ENCODE results near the gene IL23R. TPM values are rescaled to one million over a fixed set of nuclear protein-coding genes. Genes with fewer than 3 reads are reported as not detected.

The IL23R gene
- total RNA-seq, 2 experiments from 2014 or later: 0.48 to 0.57 TPM

DNA sequence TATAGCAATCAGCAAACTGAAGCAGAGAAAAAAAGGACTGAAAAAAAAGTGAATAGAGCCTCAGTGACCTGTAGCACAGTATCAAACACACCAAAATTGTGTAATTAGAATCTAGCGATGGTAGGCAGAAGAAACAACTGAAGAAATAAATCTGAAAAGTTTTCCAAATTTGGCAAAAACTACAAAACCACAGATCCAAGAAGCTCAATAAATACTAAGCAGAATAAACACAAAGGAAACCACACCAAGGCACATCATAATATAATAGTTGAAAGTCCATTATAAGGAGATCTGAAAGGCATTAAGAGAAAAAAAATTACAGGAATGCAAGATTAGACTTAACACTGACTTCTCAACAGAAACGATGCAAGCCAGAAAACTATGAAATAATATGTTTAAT lies 134.3 kb downstream of the IL23R start:
- H3K27ac Mint-ChIP-seq: no peak overlapping the region

DNA sequence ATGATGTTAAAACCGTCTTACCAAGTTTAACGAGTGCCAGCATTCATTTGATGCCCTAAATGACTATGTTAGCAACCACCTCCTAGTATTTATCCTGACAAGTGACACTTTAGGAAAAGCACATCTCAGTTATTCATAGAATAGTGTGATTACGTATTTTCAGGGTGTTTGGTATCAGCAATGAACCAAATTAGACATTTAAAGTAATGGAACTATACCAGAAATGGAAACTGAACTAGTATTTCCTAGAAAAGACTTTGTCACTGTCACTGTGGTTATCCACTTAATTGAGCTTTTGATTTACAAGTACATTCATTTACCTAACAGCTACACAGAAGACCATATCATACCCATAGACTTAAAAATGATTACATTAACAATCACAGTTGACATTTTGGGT lies 137.8 kb downstream of the IL23R start:
- ChIA-PET CTCF (interaction anchor here (0.6 to 0.7 kb wide), 2 partner anchors 15 to 98 kb away, joined by 3 to 4 read pairs; no protein-coding TSS in a partner anchor), POLR2A (interaction anchor here (0.7 to 1.2 kb wide), 2 partner anchors 29 to 369 kb away, joined by 3 read pairs; no protein-coding TSS in a partner anchor)
- H3K4me1 Mint-ChIP-seq: peaks cover 59% of the 10 kb centered on the region
- DNase-seq: no peak
- peak overlapping the region; percentile 89 for H3K27ac Mint-ChIP-seq
- H3K27me3 Mint-ChIP-seq: no peaks in the 10 kb centered on the region
- H3K36me3 Mint-ChIP-seq (ENCODE audit: low read depth): peaks cover 3% of the 10 kb centered on the region
- no peaks in the 10 kb centered on the region for H3K9me3 Mint-ChIP-seq
- peak overlapping the region; percentile 28 for H3K4me3 Mint-ChIP-seq

More for the DNA sequence above, 134.3 kb downstream of the IL23R start:
- H3K36me3 Mint-ChIP-seq (ENCODE audit: low read depth): peaks cover 11% of the 10 kb centered on the region
- peaks cover 52% of the 10 kb centered on the region for H3K4me1 Mint-ChIP-seq
- no peak for DNase-seq
- H3K4me3 Mint-ChIP-seq: no peak overlapping the region
- ChIA-PET POLR2A (no interaction called here), CTCF (interaction anchor here (1.3 to 1.7 kb wide), 4 partner anchors 10 to 119 kb away, joined by 3 to 7 read pairs (median 4); no protein-coding TSS in a partner anchor)
- H3K9me3 Mint-ChIP-seq: peaks cover 5% of the 10 kb centered on the region
- H3K27me3 Mint-ChIP-seq: no peaks in the 10 kb centered on the region

DNA sequence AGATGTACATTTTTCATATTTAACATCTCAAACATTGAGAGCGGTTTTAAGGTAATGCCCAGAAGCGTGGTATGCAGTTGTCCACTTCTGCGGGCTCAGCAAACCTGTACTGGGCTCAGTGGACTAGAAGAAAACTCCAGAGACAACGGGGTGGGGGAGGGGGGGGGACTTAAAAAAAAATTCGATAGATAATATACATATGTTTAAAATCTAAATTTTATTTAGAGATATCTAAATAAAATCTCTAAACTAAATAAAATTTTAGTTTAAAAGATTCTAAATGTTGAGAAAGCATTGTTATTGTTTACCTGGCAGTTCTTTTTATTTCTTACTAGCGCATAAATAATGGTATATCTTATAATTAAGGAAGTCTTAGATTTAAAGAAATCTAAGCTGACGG lies 140.3 kb downstream of the IL23R start:
- Mint-ChIP-seq H3K9me3 (no peaks in the 10 kb centered on the region), H3K36me3 (ENCODE audit: low read depth) (peaks cover 14% of the 10 kb centered on the region), H3K27me3 (no peaks in the 10 kb centered on the region), H3K27ac (peak overlapping the region; percentile 96), H3K4me1 (peaks cover 68% of the 10 kb centered on the region), H3K4me3 (peak overlapping the region; percentile 83)
- CTCF ChIA-PET: interaction anchor here (0.9 to 1.4 kb wide), 2 partner anchors 28 to 30 kb away, joined by 3 read pairs; no protein-coding TSS in a partner anchor
- POLR2A ChIA-PET: interaction anchor here (0.9 kb wide), 1 partner anchor 27 kb away, joined by 5 read pairs; no protein-coding TSS in a partner anchor
- DNase-seq: no peak

DNA sequence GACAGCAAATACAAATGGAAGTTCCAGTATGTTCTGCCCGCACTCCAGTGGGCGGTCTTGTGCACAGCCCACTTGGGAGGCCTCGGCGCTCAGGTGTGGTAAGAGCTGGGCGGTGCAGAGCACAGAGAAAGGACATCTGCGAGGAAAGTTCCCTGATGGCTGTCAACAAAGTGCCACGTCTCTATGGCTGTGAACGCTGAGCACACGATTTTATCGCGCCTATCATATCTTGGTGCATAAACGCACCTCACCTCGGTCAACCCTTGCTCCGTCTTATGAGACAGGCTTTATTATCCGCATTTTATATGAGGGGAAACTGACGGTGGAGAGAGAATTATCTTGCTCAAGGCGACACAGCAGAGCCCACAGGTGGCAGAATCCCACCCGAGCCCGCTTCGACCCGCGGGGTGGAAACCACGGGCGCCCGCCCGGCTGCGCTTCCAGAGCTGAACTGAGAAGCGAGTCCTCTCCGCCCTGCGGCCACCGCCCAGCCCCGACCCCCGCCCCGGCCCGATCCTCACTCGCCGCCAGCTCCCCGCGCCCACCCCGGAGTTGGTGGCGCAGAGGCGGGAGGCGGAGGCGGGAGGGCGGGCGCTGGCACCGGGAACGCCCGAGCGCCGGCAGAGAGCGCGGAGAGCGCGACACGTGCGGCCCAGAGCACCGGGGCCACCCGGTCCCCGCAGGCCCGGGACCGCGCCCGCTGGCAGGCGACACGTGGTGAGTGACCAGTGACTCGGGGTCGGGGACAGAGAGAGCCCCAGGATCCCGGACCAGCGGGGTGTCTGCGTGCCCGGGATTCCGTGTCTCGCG lies 141.2 kb downstream of the IL23R start, which contains the start of gene IL12RB2:
Gene IL12RB2 (plus strand): TSS at position 623 of the 810 bp plus-strand sequence. CDS start 12,496 bp downstream, outside the sequence.
- H3K27me3 Mint-ChIP-seq: no peaks in the 10 kb centered on the region
- H3K4me3 Mint-ChIP-seq: peak within 1 kb of the TSS; percentile 97
- H3K9me3 Mint-ChIP-seq: peaks cover 2% of the 10 kb centered on the region
- peaks cover 74% of the 10 kb centered on the region for H3K4me1 Mint-ChIP-seq
- H3K36me3 Mint-ChIP-seq (ENCODE audit: low read depth): peaks cover 16% of the 10 kb centered on the region
- peak; percentile 67 for DNase-seq
- H3K27ac Mint-ChIP-seq: peak within 1 kb of the TSS; percentile 99
- ChIA-PET CTCF (interaction anchor here (0.9 to 1.4 kb wide), 3 partner anchors 11 to 29 kb away, joined by 3 to 6 read pairs (median 3); no protein-coding TSS in a partner anchor), POLR2A (interaction anchor here (0.7 to 0.9 kb wide), 2 partner anchors 26 to 33 kb away, joined by 3 to 5 read pairs; no protein-coding TSS in a partner anchor)

DNA sequence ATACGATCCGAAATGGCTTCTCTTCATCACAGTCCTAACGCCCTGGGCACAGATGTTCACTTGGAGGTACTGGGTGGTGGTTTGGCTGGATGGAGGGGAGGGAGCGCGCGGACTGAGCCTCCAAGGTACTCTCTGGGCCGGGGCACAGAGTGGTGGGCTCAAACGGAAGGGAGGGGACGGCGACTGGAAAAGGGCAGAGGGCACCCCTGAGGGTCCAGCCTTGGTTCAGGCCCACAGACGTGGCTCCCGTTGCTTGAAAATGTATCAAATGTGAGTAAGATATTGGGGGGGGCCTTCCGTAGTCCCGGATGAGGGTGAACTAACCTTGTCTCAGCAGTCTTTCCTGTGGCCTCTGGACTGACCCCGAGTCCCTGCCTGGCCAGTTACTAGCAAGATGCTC lies 141.9 kb downstream of the IL23R start:
- H3K9me3 Mint-ChIP-seq: peaks cover 2% of the 10 kb centered on the region
- ChIA-PET POLR2A (no interaction called here), CTCF (interaction anchor here (1.4 kb wide), 1 partner anchor 11 kb away, joined by 6 read pairs; no protein-coding TSS in a partner anchor)
- peak overlapping the region; percentile 97 for H3K4me3 Mint-ChIP-seq
- DNase-seq: peak; percentile 16
- H3K27me3 Mint-ChIP-seq: no peaks in the 10 kb centered on the region
- peaks cover 74% of the 10 kb centered on the region for H3K4me1 Mint-ChIP-seq
- peak overlapping the region; percentile 99 for H3K27ac Mint-ChIP-seq
- peaks cover 20% of the 10 kb centered on the region for H3K36me3 Mint-ChIP-seq (ENCODE audit: low read depth)

Other genes with a start within 250 kb of the IL23R start
- 1 to 10 TPM; 2.9 to 4.2 TPM for gene DNAI4, start 241.6 kb upstream of the IL23R start, total RNA-seq
- gene MIER1, start 241.5 kb upstream of the IL23R start, total RNA-seq: 10 to 100 TPM; 54.2 to 56.9 TPM
- gene SLC35D1, start 112.3 kb upstream of the IL23R start, total RNA-seq: 10 to 100 TPM; 11.4 to 12.5 TPM
- not detected for gene C1orf141, start 31.5 kb upstream of the IL23R start, total RNA-seq
- 10 to 100 TPM; 29.3 to 31.8 TPM for gene IL12RB2, start 141.4 kb downstream of the IL23R start, total RNA-seq

Data from activated CD4-positive, alpha-beta T cell treated with anti-CD3 and anti-CD28 coated beads, Interleukin-2, amount 10 ng/mL, durations not matched to agents 7 days and 5 days (primary cell).